ENCODE data around the gene MTMR10. TPM values are rescaled to one million over a fixed set of nuclear protein-coding genes. Genes with fewer than 3 reads are reported as not detected.

The MTMR10 gene
- total and polyA plus RNA-seq, 2 experiments from 2014 or later: 4.3 to 11.3 TPM

DNA sequence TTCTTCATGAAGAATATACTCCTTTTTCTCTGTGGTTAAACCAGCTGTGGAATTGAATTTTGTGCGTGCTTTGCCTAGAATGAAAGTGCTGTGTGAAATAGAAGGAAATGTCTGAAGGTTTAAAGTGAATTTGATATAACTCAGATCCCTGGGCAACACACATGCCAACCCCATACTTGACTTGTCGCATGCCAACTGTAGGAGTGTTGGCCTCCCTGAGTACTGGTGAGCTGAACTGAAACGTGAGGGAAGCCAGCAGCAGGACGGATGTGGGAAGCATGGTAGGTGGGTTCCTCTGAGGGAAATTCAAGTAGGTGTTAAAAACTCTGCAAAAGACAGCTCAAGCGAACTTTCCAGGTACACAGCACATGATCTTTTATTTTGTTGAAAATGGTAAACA lies 73.1 kb downstream of the MTMR10 start (continued):
- TF ChIP-seq, protein P1, sequence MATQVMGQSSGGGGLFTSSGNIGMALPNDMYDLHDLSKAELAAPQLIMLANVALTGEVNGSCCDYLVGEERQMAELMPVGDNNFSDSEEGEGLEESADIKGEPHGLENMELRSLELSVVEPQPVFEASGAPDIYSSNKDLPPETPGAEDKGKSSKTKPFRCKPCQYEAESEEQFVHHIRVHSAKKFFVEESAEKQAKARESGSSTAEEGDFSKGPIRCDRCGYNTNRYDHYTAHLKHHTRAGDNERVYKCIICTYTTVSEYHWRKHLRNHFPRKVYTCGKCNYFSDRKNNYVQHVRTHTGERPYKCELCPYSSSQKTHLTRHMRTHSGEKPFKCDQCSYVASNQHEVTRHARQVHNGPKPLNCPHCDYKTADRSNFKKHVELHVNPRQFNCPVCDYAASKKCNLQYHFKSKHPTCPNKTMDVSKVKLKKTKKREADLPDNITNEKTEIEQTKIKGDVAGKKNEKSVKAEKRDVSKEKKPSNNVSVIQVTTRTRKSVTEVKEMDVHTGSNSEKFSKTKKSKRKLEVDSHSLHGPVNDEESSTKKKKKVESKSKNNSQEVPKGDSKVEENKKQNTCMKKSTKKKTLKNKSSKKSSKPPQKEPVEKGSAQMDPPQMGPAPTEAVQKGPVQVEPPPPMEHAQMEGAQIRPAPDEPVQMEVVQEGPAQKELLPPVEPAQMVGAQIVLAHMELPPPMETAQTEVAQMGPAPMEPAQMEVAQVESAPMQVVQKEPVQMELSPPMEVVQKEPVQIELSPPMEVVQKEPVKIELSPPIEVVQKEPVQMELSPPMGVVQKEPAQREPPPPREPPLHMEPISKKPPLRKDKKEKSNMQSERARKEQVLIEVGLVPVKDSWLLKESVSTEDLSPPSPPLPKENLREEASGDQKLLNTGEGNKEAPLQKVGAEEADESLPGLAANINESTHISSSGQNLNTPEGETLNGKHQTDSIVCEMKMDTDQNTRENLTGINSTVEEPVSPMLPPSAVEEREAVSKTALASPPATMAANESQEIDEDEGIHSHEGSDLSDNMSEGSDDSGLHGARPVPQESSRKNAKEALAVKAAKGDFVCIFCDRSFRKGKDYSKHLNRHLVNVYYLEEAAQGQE (IDR thresholded peaks at IDR 0.05; ENCODE audit: unreplicated experiment): no peak
- TF ChIP-seq CREB1 (CRISPR knock-in tag; IDR thresholded peaks at IDR 0.05; ENCODE audit: low read depth) (no peak), ZNF331 (CRISPR knock-in tag; IDR thresholded peaks at IDR 0.05; ENCODE audit: low read depth) (no peak), STAT1 (IDR thresholded peaks at IDR 0.05; ENCODE audit: unreplicated experiment) (no peak)

DNA sequence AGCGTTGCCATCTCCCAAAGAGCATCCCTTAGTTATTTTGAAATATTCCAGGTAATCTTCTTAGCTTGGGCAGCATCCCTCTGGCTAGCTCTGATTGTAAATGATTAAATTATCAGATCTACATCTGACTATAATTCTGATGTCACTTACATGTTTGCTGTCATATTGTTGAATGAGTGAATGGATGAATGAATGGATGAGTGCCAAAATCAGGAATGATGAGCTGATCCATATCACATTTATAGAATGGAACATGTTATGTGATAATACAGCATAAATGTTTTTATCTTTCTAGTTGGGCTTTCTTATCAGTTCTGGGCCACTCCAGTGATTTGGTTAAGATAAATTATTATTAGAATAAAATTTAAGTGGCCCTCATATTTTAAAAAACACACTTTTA lies 73.8 kb downstream of the MTMR10 start:
- H3K36me3 ChIP-seq (ENCODE audit: insufficient read depth): peaks cover 23% of the 10 kb centered on the region
- H3K4me1 ChIP-seq (ENCODE audit: insufficient read depth): peaks cover 6% of the 10 kb centered on the region
- DNase-seq (ENCODE audit: low spot score) (no peak), ATAC-seq (no peak)
- H3K27me3 ChIP-seq (ENCODE audit: insufficient read depth): no peaks in the 10 kb centered on the region
- no peaks in the 10 kb centered on the region for H3F3A ChIP-seq (replicated peaks; ENCODE audit: low read depth)
- H2AFZ ChIP-seq: no peak overlapping the region
- no peak overlapping the region for H3K4me2 ChIP-seq
- H3K4me3 ChIP-seq: no peak overlapping the region
- peaks cover 21% of the 10 kb centered on the region for H3K4me1 Mint-ChIP-seq
- H3K4me3 Mint-ChIP-seq: no peak overlapping the region
- no peaks in the 10 kb centered on the region for H3K9me2 ChIP-seq (ENCODE audit: insufficient read depth)
- H4K20me1 ChIP-seq (replicated peaks; ENCODE audit: insufficient read depth): no peaks in the 10 kb centered on the region; the same call in 1 of the 2 replicates
- H3K27ac ChIP-seq (ENCODE audit: low read depth): no peak overlapping the region
- peaks cover 5% of the 10 kb centered on the region for H3K27me3 Mint-ChIP-seq (ENCODE audit: insufficient read depth, low read depth, poor library complexity)
- H3K9me3 Mint-ChIP-seq: no peaks in the 10 kb centered on the region; the same call in 2 of the 3 replicates
- H3K36me3 Mint-ChIP-seq (ENCODE audit: low read depth): peaks cover 59% of the 10 kb centered on the region; the same call in 2 of the 3 replicates
- H3K27ac Mint-ChIP-seq: no peak overlapping the region
- no peaks in the 10 kb centered on the region; the same call in none of the 2 replicates for H3K79me2 ChIP-seq (replicated peaks; ENCODE audit: insufficient read depth)
- TF ChIP-seq, protein P2, sequence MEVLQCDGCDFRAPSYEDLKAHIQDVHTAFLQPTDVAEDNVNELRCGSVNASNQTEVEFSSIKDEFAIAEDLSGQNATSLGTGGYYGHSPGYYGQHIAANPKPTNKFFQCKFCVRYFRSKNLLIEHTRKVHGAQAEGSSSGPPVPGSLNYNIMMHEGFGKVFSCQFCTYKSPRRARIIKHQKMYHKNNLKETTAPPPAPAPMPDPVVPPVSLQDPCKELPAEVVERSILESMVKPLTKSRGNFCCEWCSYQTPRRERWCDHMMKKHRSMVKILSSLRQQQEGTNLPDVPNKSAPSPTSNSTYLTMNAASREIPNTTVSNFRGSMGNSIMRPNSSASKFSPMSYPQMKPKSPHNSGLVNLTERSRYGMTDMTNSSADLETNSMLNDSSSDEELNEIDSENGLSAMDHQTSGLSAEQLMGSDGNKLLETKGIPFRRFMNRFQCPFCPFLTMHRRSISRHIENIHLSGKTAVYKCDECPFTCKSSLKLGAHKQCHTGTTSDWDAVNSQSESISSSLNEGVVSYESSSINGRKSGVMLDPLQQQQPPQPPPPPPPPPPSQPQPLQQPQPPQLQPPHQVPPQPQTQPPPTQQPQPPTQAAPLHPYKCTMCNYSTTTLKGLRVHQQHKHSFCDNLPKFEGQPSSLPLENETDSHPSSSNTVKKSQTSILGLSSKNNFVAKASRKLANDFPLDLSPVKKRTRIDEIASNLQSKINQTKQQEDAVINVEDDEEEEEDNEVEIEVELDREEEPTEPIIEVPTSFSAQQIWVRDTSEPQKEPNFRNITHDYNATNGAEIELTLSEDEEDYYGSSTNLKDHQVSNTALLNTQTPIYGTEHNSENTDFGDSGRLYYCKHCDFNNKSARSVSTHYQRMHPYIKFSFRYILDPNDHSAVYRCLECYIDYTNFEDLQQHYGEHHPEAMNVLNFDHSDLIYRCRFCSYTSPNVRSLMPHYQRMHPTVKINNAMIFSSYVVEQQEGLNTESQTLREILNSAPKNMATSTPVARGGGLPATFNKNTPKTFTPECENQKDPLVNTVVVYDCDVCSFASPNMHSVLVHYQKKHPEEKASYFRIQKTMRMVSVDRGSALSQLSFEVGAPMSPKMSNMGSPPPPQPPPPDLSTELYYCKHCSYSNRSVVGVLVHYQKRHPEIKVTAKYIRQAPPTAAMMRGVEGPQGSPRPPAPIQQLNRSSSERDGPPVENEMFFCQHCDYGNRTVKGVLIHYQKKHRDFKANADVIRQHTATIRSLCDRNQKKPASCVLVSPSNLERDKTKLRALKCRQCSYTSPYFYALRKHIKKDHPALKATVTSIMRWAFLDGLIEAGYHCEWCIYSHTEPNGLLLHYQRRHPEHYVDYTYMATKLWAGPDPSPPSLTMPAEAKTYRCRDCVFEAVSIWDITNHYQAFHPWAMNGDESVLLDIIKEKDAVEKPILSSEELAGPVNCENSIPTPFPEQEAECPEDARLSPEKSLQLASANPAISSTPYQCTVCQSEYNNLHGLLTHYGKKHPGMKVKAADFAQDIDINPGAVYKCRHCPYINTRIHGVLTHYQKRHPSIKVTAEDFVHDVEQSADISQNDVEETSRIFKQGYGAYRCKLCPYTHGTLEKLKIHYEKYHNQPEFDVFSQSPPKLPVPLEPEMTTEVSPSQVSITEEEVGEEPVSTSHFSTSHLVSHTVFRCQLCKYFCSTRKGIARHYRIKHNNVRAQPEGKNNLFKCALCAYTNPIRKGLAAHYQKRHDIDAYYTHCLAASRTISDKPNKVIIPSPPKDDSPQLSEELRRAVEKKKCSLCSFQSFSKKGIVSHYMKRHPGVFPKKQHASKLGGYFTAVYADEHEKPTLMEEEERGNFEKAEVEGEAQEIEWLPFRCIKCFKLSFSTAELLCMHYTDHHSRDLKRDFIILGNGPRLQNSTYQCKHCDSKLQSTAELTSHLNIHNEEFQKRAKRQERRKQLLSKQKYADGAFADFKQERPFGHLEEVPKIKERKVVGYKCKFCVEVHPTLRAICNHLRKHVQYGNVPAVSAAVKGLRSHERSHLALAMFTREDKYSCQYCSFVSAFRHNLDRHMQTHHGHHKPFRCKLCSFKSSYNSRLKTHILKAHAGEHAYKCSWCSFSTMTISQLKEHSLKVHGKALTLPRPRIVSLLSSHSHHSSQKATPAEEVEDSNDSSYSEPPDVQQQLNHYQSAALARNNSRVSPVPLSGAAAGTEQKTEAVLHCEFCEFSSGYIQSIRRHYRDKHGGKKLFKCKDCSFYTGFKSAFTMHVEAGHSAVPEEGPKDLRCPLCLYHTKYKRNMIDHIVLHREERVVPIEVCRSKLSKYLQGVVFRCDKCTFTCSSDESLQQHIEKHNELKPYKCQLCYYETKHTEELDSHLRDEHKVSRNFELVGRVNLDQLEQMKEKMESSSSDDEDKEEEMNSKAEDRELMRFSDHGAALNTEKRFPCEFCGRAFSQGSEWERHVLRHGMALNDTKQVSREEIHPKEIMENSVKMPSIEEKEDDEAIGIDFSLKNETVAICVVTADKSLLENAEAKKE (CRISPR knock-in tag; IDR thresholded peaks at IDR 0.05): no peak
- TF ChIP-seq NANOG (IDR thresholded peaks at IDR 0.05; ENCODE audit: borderline replicate concordance): no peak
- no peak for TF ChIP-seq EZH2 (IDR thresholded peaks at IDR 0.05; ENCODE audit: low read depth, unreplicated experiment)
- TF ChIP-seq, protein P1 (IDR thresholded peaks at IDR 0.05; ENCODE audit: unreplicated experiment): no peak
- no peak for TF ChIP-seq JUNB (IDR thresholded peaks at IDR 0.05; ENCODE audit: unreplicated experiment)
- no peak for TF ChIP-seq STAT1 (IDR thresholded peaks at IDR 0.05; ENCODE audit: unreplicated experiment)
- no peak for TF ChIP-seq CREB1 (CRISPR knock-in tag; IDR thresholded peaks at IDR 0.05; ENCODE audit: low read depth)
- TF ChIP-seq, protein P3, sequence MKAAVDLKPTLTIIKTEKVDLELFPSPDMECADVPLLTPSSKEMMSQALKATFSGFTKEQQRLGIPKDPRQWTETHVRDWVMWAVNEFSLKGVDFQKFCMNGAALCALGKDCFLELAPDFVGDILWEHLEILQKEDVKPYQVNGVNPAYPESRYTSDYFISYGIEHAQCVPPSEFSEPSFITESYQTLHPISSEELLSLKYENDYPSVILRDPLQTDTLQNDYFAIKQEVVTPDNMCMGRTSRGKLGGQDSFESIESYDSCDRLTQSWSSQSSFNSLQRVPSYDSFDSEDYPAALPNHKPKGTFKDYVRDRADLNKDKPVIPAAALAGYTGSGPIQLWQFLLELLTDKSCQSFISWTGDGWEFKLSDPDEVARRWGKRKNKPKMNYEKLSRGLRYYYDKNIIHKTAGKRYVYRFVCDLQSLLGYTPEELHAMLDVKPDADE (IDR thresholded peaks at IDR 0.05): no peak
